Lower lobe of right lung (tissue), 2 donors: ENCODE data around the gene UAP1L1. TPM values are rescaled to one million over a fixed set of nuclear protein-coding genes. Genes with fewer than 3 reads are reported as not detected.
"Not testable (repeated sequence)": the region's sequence is repeated elsewhere in the genome, so short reads cannot be mapped to it uniquely, and the experiment has no call there.

Source experiments
- ATAC-seq, 2 donors: fragments of 200-7000 bp; cut with Tn5 transposase; one replicate each; pipeline ENCODE4 v1.9.1; 2020 to 2022; ENCODE audit warnings: mild to moderate bottlenecking in 2 of 2, moderate library complexity in 2 of 2
- DNase-seq: peaks from one replicate; pipeline ENCODE4 v3.0.0-alpha.2; 2020
- H3K27ac ChIP-seq: fragments of 200-600 bp; one replicate; pipeline ENCODE4 v1.8.0; 2022
- H3K27me3 ChIP-seq: fragments of 200-600 bp; one replicate; pipeline ENCODE4 v1.8.0; 2022; ENCODE audit warnings: low read depth
- H3K36me3 ChIP-seq: fragments of 200-600 bp; one replicate; pipeline ENCODE4 v1.8.0; 2022; ENCODE audit warnings: mild to moderate bottlenecking
- H3K4me1 ChIP-seq: fragments of 200-600 bp; one replicate; pipeline ENCODE4 v1.8.0; 2022
- H3K4me3 ChIP-seq: fragments of 200-600 bp; one replicate; pipeline ENCODE4 v1.8.0; 2022; ENCODE audit warnings: mild to moderate bottlenecking
- H3K9me3 ChIP-seq: fragments of 200-600 bp; one replicate; pipeline ENCODE4 v1.8.0; 2022
- CTCF ChIP-seq: fragments of 200-600 bp; IDR thresholded peaks from one replicate; pipeline ENCODE4 v1.8.0; 2022; ENCODE audit warnings: antibody characterized with exemption, mild to moderate bottlenecking
- intact Hi-C: fragments of 100-400 bp; cut with DNase I; formaldehyde crosslinking; loops from one replicate; pipeline ENCODE4 v1.11.0; 2022
- total RNA-seq: library from RNA; stranded (reverse); fragmentation: NEBNext Ultra II Directional; extraction: Animal tissue kit (Norgen Biotek cat#: 25700); gene quantifications from one replicate; pipeline ENCODE4 v1.2.1, GENCODE V29; 2021
- donor health status: DM: no; HTN: yes; CAD: no; lungs with severe emphysema.

The UAP1L1 gene
- total RNA-seq, 1 donor from 2014 or later: 29.7 TPM

GRCh38 chr9:137056739-137057415 lies 20.4 kb upstream of the UAP1L1 start:
- ATAC-seq (no peak), DNase-seq (no peak)
- peaks cover 30% of the 10 kb centered on the region for H3K27me3 ChIP-seq
- H3K9me3 ChIP-seq: no peaks in the 10 kb centered on the region
- no peak for TF ChIP-seq CTCF
- no peaks in the 10 kb centered on the region for H3K36me3 ChIP-seq
- no peak overlapping the region for H3K27ac ChIP-seq
- peaks cover 30% of the 10 kb centered on the region for H3K4me1 ChIP-seq
- intact Hi-C loops: no loop called here
- H3K4me3 ChIP-seq: no peak overlapping the region

GRCh38 chr9:137057545-137057944 lies 19.8 kb upstream of the UAP1L1 start:
- Histone ChIP-seq H3K36me3 (no peaks in the 10 kb centered on the region), H3K4me1 (peaks cover 30% of the 10 kb centered on the region), H3K9me3 (no peaks in the 10 kb centered on the region), H3K4me3 (no peak overlapping the region), H3K27me3 (peaks cover 24% of the 10 kb centered on the region), H3K27ac (no peak overlapping the region)
- DNase-seq (no peak), ATAC-seq (no peak)
- intact Hi-C loops: no loop called here
- TF ChIP-seq CTCF: no peak

GRCh38 chr9:137058521-137059234 lies 18.6 kb upstream of the UAP1L1 start:
- no peak for TF ChIP-seq CTCF

GRCh38 chr9:137062384-137062783 lies 14.9 kb upstream of the UAP1L1 start:
- Histone ChIP-seq H3K36me3 (no peaks in the 10 kb centered on the region), H3K4me3 (no peak overlapping the region), H3K27ac (no peak overlapping the region), H3K27me3 (no peaks in the 10 kb centered on the region), H3K4me1 (peaks cover 7% of the 10 kb centered on the region), H3K9me3 (no peaks in the 10 kb centered on the region)
- no peak for TF ChIP-seq CTCF
- DNase-seq: no peak
- intact Hi-C loops: no loop called here
- no peak for ATAC-seq

More at GRCh38 chr9:137058521-137059234, 18.6 kb upstream of the UAP1L1 start:
- Histone ChIP-seq H3K4me3 (no peak overlapping the region), H3K36me3 (no peaks in the 10 kb centered on the region), H3K4me1 (peaks cover 22% of the 10 kb centered on the region), H3K27ac (no peak overlapping the region), H3K9me3 (no peaks in the 10 kb centered on the region), H3K27me3 (peaks cover 13% of the 10 kb centered on the region)
- DNase-seq (no peak), ATAC-seq (no peak)
- intact Hi-C loops: no loop called here

DNA sequence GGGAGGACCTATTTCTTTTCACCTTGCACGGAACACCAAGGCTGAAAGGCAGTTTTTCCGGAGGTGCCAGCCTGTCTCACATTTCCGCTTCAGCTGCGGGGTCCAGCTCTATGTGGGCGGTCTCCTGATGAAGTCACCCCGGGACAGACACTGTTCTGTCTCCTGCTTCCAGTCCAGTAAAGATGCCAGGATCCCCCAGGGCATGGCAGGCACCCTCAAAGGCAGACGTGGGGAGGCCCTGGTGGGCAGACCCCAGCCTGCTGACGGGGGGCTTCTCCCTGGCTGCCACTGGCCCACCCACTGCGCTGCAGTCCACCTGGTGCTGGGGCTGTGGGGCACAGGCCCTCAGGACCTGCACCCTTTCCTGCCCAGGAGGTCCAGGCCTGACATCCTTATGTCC lies 14.5 kb upstream of the UAP1L1 start:
- H3K27me3 ChIP-seq, H3K36me3 ChIP-seq, ATAC-seq, H3K27ac ChIP-seq, H3K9me3 ChIP-seq, DNase-seq, intact Hi-C loops, H3K4me3 ChIP-seq, H3K4me1 ChIP-seq: not testable (repeated sequence)
